Adrenal gland (tissue), 5 donors: ENCODE results near the gene ANO5.

Experiments used
- CTCF ChIP-seq, 6 experiments: fragments of 450-650 bp in 4 of 6; fragments of 200-600 bp in 2 of 6; sonication (generic) in 1 of 6; IDR thresholded peaks; 1 replicate in 5 of 6; 2 replicates in 1 of 6; pipeline versions ENCODE4 v1.5.1 to v1.8.0; 2016 to 2021; ENCODE audit warnings: antibody characterized with exemption in 6 of 6, mild to moderate bottlenecking in 2 of 6, moderate library complexity in 1 of 6
- POLR2A ChIP-seq, 2 donors: fragments of 450-650 bp; IDR thresholded peaks; one replicate each; pipeline ENCODE4 v1.6.1; 2017; ENCODE audit warnings: antibody characterized with exemption in 2 of 2, mild to moderate bottlenecking in 2 of 2, moderate library complexity in 1 of 2
- donor health status: DM: no; HTN: no; CAD: no.

DNA sequence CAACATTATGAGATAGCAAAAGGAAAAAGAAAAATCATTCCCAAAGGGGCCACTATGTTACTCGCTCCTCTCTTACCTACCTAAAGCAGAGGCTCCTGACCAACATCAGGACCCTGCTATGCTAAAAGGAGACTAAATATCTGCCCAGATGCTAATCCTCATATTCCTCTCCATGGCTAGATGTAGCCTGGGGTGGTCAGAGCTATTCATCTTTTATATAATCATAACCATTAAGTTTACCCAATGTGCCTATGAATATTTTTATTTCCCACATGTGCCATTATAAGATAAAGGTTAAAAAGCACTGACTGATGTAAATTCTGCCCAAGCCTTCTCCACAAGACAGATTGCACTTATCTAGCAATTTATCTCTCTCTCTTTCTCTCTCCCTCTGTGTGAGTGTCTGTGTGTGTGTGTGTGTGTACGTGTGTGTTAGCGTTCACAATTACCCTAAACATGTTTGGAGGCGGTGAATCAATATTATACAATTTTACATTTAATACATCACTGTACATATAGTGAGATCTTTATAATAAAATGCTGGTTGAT, 41.2 kb upstream of the ANO5 start:
- TF ChIP-seq CTCF (IDR thresholded peaks at IDR 0.05), result no peak
- TF ChIP-seq POLR2A (IDR thresholded peaks at IDR 0.05), result no peak
